HepG2 (cell line): Measurements from ENCODE around the gene B3GNT9. TPM values are rescaled to one million over a fixed set of nuclear protein-coding genes. Genes with fewer than 3 reads are reported as not detected.

Source experiments
- ARHGAP35 ChIP-seq: sonication (generic); formaldehyde crosslinking; IDR thresholded peaks from 2 replicates; pipeline ENCODE4 v1.9.0; 2022; ENCODE audit warnings: mild to moderate bottlenecking, inconsistent platforms, moderate library complexity, missing genetic modification reagents, borderline replicate concordance
- CBFB ChIP-seq: sonication (generic); formaldehyde crosslinking; IDR thresholded peaks from 2 replicates; pipeline ENCODE4 v1.4.0; 2020; ENCODE audit warnings: missing genetic modification reagents
- CHD4 ChIP-seq: fragments of 200-600 bp; sonication (generic); IDR thresholded peaks from 2 replicates; pipeline ENCODE4 v1.7.0; 2017; ENCODE audit warnings: mild to moderate bottlenecking, low read length, borderline replicate concordance
- FOXP4 ChIP-seq: sonication (generic); formaldehyde crosslinking; IDR thresholded peaks from 2 replicates; pipeline ENCODE4 v1.4.0; 2020; ENCODE audit warnings: missing genetic modification reagents
- HOXA5 ChIP-seq: sonication (generic); formaldehyde crosslinking; IDR thresholded peaks from 2 replicates; pipeline ENCODE4 v1.4.0; 2020; ENCODE audit warnings: missing genetic modification reagents
- KLF12 ChIP-seq: sonication (generic); formaldehyde crosslinking; IDR thresholded peaks from 2 replicates; pipeline ENCODE4 v1.4.0; 2020; ENCODE audit warnings: missing genetic modification reagents, borderline replicate concordance
- LBX2 ChIP-seq: sonication (generic); formaldehyde crosslinking; IDR thresholded peaks from 2 replicates; pipeline ENCODE4 v1.5.0; 2020; ENCODE audit warnings: missing genetic modification reagents, mild to moderate bottlenecking, borderline replicate concordance
- NFE2 ChIP-seq: sonication (generic); formaldehyde crosslinking; IDR thresholded peaks from 2 replicates; pipeline ENCODE4 v1.4.0; 2020; ENCODE audit warnings: missing genetic modification reagents
- RAD21 ChIP-seq: fragments of 450-650 bp; formaldehyde crosslinking; IDR thresholded peaks from 2 replicates; pipeline ENCODE4 v1.5.0; 2020; ENCODE audit warnings: mild to moderate bottlenecking
- RORA ChIP-seq: sonication (generic); formaldehyde crosslinking; IDR thresholded peaks from 2 replicates; pipeline ENCODE4 v1.5.0; 2020; ENCODE audit warnings: mild to moderate bottlenecking, missing genetic modification reagents, moderate library complexity
- SRSF9 ChIP-seq: fragments of 200-400 bp; formaldehyde crosslinking; IDR thresholded peaks from 2 replicates; pipeline ENCODE4 v1.6.1; 2018; ENCODE audit warnings: borderline replicate concordance, mild to moderate bottlenecking, low read depth, low read length; ENCODE audit not compliant: insufficient read depth, poor library complexity, severe bottlenecking
- ZBTB42 ChIP-seq: sonication (generic); formaldehyde crosslinking; IDR thresholded peaks from 2 replicates; pipeline ENCODE4 v1.5.0; 2020; ENCODE audit warnings: mild to moderate bottlenecking, missing genetic modification reagents
- ZEB1 ChIP-seq: IDR thresholded peaks from 2 replicates; pipeline ENCODE4 v1.6.1; 2012; ENCODE audit warnings: mild to moderate bottlenecking, low read depth, inconsistent platforms; ENCODE audit not compliant: insufficient replicate concordance
- ZFP90 ChIP-seq: sonication (generic); formaldehyde crosslinking; IDR thresholded peaks from 2 replicates; pipeline ENCODE4 v1.8.0; 2022; ENCODE audit warnings: missing genetic modification reagents, mild to moderate bottlenecking, inconsistent platforms, borderline replicate concordance
- ZNF30 ChIP-seq: sonication (generic); formaldehyde crosslinking; IDR thresholded peaks from 2 replicates; pipeline ENCODE4 v1.5.0; 2020; ENCODE audit warnings: mild to moderate bottlenecking, missing genetic modification reagents
- ZNF776 ChIP-seq: sonication (generic); formaldehyde crosslinking; IDR thresholded peaks from 2 replicates; pipeline ENCODE4 v1.4.0; 2020; ENCODE audit warnings: mild to moderate bottlenecking, missing genetic modification reagents
- ZNF782 ChIP-seq: sonication (generic); formaldehyde crosslinking; IDR thresholded peaks from 2 replicates; pipeline ENCODE4 v1.4.0; 2020; ENCODE audit warnings: missing genetic modification reagents, mild to moderate bottlenecking, borderline replicate concordance
- ZNF792 ChIP-seq: IDR thresholded peaks from 2 replicates; pipeline ENCODE4 v1.6.1; 2016
- ZSCAN12 ChIP-seq: sonication (generic); formaldehyde crosslinking; IDR thresholded peaks from 2 replicates; pipeline ENCODE4 v1.9.0; 2021; ENCODE audit warnings: mild to moderate bottlenecking, missing genetic modification reagents
- ZSCAN31 ChIP-seq: sonication (generic); formaldehyde crosslinking; IDR thresholded peaks from 2 replicates; pipeline ENCODE4 v1.5.0; 2020; ENCODE audit warnings: low read depth, mild to moderate bottlenecking, missing genetic modification reagents
- polyA plus RNA-seq, 8 experiments: library from polyadenylated mRNA; depleted of rRNA in 3 of 8; stranded (reverse) in 7 of 8; unstranded in 1 of 8; fragments of >200 nt; fragmentation: Illumina TruSeq in 4 of 8; extraction: Trizol in 4 of 8; gene quantifications; 2 replicates each; pipeline versions ENCODE4 v1.2.1 to v1.2.3, GENCODE V29; 2011 to 2016; ENCODE audit warnings: low read depth in 4 of 8, missing spikeins in 1 of 8, mixed read lengths in 1 of 8; ENCODE audit not compliant: insufficient read depth in 1 of 8
- total RNA-seq, 5 experiments: library from RNA; depleted of rRNA; stranded (reverse); fragments of >200 nt; fragmentation: Illumina TruSeq; extraction: Trizol; gene quantifications; 2 replicates each; pipeline ENCODE4 v1.2.3, GENCODE V29; 2016; ENCODE audit warnings: low read depth in 1 of 5
- TF ChIP-seq, protein P1 (sequence below): sonication (generic); formaldehyde crosslinking; IDR thresholded peaks from 2 replicates; pipeline ENCODE4 v1.9.0; 2021; ENCODE audit warnings: missing genetic modification reagents, borderline replicate concordance
- TF ChIP-seq, protein P2 (sequence below): sonication (generic); formaldehyde crosslinking; IDR thresholded peaks from 2 replicates; pipeline ENCODE4 v1.4.0; 2020; ENCODE audit warnings: missing genetic modification reagents

The B3GNT9 gene
- total and polyA plus RNA-seq, 2 of the 13 experiments (the other 11 are each of a cell fraction or from before 2014, with no cell fraction given) = 1.5 to 3.1 TPM

DNA sequence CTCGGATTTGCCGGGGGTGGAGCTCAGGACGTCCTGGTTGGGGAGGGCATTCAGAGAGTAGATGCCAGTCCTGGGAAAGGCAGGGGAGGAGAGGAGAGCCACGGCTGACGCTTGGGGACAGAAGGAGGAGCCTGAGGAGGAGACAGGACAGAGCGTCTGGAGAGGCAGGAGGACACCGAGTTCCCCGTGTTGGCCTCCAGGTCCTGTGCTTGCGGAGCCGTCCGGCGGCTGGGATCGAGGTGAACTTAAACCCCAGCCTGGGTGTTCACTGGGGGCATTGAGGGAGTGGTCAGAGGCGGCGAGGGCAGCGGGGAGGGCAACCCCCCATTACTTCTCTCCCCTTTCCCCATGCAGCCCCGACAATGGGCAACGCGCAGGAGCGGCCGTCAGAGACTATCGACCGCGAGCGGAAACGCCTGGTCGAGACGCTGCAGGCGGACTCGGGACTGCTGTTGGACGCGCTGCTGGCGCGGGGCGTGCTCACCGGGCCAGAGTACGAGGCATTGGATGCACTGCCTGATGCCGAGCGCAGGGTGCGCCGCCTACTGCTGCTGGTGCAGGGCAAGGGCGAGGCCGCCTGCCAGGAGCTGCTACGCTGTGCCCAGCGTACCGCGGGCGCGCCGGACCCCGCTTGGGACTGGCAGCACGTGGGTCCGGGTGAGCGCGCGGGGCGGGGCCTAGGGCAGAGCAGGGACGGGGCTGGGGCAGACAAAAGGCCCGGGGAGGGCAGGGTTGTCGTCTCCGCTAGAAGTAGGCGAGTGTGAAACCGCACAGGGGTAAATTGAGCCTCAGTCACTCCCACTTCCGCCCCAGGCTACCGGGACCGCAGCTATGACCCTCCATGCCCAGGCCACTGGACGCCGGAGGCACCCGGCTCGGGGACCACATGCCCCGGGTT, 23.3 kb upstream of the B3GNT9 start (continued):
- TF ChIP-seq, protein P1, sequence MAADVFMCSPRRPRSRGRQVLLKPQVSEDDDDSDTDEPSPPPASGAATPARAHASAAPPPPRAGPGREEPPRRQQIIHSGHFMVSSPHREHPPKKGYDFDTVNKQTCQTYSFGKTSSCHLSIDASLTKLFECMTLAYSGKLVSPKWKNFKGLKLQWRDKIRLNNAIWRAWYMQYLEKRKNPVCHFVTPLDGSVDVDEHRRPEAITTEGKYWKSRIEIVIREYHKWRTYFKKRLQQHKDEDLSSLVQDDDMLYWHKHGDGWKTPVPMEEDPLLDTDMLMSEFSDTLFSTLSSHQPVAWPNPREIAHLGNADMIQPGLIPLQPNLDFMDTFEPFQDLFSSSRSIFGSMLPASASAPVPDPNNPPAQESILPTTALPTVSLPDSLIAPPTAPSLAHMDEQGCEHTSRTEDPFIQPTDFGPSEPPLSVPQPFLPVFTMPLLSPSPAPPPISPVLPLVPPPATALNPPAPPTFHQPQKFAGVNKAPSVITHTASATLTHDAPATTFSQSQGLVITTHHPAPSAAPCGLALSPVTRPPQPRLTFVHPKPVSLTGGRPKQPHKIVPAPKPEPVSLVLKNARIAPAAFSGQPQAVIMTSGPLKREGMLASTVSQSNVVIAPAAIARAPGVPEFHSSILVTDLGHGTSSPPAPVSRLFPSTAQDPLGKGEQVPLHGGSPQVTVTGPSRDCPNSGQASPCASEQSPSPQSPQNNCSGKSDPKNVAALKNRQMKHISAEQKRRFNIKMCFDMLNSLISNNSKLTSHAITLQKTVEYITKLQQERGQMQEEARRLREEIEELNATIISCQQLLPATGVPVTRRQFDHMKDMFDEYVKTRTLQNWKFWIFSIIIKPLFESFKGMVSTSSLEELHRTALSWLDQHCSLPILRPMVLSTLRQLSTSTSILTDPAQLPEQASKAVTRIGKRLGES (CRISPR knock-in tag) = no peak
- TF ChIP-seq CHD4 (no peak), KLF12 (peak; percentile 83; the same call in 1 of the 2 replicates), LBX2 (CRISPR knock-in tag) (peak; percentile 75), ZNF30 (CRISPR knock-in tag) (peak; percentile 86; the same call in 1 of the 2 replicates), ZBTB42 (0 out of 2 replicates have a peak, but pooled peaks have one; percentile 69), ZNF776 (peak; percentile 92), FOXP4 (peak; percentile 52; the same call in 1 of the 2 replicates), NFE2 (0 out of 2 replicates have a peak, but pooled peaks have one; percentile 22), RAD21 (CRISPR knock-in tag) (peak; percentile 82), ZFP90 (CRISPR knock-in tag) (peak; percentile 96; the same call in 1 of the 2 replicates), RORA (CRISPR knock-in tag) (no peak), ZSCAN31 (CRISPR knock-in tag) (peak; percentile 96), HOXA5 (CRISPR knock-in tag) (no peak), ZNF782 (CRISPR knock-in tag) (peak; percentile 99), SRSF9 (no peak), ZEB1 (no peak), ARHGAP35 (CRISPR knock-in tag) (0 out of 2 replicates have a peak, but pooled peaks have one; percentile 39), ZNF792 (CRISPR knock-in tag) (peak; percentile 73; the same call in 1 of the 2 replicates), CBFB (CRISPR knock-in tag) (peak; percentile 75; the same call in 1 of the 2 replicates), ZSCAN12 (CRISPR knock-in tag) (0 out of 2 replicates have a peak, but pooled peaks have one; percentile 74)
- TF ChIP-seq, protein P2, sequence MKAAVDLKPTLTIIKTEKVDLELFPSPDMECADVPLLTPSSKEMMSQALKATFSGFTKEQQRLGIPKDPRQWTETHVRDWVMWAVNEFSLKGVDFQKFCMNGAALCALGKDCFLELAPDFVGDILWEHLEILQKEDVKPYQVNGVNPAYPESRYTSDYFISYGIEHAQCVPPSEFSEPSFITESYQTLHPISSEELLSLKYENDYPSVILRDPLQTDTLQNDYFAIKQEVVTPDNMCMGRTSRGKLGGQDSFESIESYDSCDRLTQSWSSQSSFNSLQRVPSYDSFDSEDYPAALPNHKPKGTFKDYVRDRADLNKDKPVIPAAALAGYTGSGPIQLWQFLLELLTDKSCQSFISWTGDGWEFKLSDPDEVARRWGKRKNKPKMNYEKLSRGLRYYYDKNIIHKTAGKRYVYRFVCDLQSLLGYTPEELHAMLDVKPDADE (CRISPR knock-in tag) = 0 out of 2 replicates have a peak, but pooled peaks have one; percentile 22
